ENCODE measurements around the gene ZSWIM6. TPM values are rescaled to one million over a fixed set of nuclear protein-coding genes. Genes with fewer than 3 reads are reported as not detected.

ZSWIM6 gene
- total RNA-seq, 2 experiments from 2014 or later = 4.4 TPM

- TF ChIP-seq, protein P1, sequence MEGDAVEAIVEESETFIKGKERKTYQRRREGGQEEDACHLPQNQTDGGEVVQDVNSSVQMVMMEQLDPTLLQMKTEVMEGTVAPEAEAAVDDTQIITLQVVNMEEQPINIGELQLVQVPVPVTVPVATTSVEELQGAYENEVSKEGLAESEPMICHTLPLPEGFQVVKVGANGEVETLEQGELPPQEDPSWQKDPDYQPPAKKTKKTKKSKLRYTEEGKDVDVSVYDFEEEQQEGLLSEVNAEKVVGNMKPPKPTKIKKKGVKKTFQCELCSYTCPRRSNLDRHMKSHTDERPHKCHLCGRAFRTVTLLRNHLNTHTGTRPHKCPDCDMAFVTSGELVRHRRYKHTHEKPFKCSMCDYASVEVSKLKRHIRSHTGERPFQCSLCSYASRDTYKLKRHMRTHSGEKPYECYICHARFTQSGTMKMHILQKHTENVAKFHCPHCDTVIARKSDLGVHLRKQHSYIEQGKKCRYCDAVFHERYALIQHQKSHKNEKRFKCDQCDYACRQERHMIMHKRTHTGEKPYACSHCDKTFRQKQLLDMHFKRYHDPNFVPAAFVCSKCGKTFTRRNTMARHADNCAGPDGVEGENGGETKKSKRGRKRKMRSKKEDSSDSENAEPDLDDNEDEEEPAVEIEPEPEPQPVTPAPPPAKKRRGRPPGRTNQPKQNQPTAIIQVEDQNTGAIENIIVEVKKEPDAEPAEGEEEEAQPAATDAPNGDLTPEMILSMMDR (IDR thresholded peaks at IDR 0.05) = no peak
- intact Hi-C loops (cut with micrococcal nuclease) = no loop called here
- peaks cover 3% of the 10 kb centered on the region for H3K27me3 Mint-ChIP-seq
- H3K9me3 Mint-ChIP-seq = no peaks in the 10 kb centered on the region
- H3K4me1 Mint-ChIP-seq (ENCODE audit: low read depth) = no peaks in the 10 kb centered on the region
- no peak overlapping the region for H3K27ac Mint-ChIP-seq
- DNase-seq (no peak), ATAC-seq (no peak)
- H3K4me3 Mint-ChIP-seq = no peak overlapping the region
- H3K36me3 Mint-ChIP-seq (ENCODE audit: low read depth) = no peaks in the 10 kb centered on the region
- ChIA-PET CTCF (no interaction called here), POLR2A (no interaction called here)
These were observed 219.7 kb downstream of the ZSWIM6 start for GRCh38 chr5:61551637-61552313.

DNA sequence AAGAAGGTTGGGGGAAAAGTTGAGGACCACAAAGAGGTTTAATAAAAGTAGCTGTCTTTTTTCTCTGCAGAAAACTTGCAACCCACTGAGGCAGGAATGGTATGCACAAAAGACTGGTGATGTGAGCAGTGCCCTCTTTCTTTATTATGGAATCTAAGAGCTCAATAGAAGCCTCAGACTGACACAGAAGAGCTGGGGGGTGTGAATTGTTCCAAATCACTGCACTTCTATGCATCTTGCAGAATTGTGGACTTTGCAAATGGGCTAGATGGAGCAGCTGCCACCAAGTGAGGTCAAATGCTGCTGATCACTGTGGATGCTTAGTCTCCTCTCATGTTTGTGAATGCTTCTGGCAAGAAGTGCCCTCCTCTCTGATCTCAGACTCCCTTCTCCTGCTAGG, 227.1 kb downstream of the ZSWIM6 start:
- DNase-seq = no peak
- intact Hi-C loops (cut with micrococcal nuclease) = no loop called here
- TF ChIP-seq, protein P1 (IDR thresholded peaks at IDR 0.05) = no peak
- Mint-ChIP-seq H3K4me3 (no peak overlapping the region), H3K9me3 (no peaks in the 10 kb centered on the region), H3K27me3 (peaks cover 6% of the 10 kb centered on the region), H3K36me3 (ENCODE audit: low read depth) (no peaks in the 10 kb centered on the region), H3K27ac (no peak overlapping the region), H3K4me1 (ENCODE audit: low read depth) (no peaks in the 10 kb centered on the region)
- POLR2A ChIA-PET = no interaction called here
- CTCF ChIA-PET = no interaction called here
- no peak for ATAC-seq

- no peak for ATAC-seq
These were observed 227.7 kb downstream of the ZSWIM6 start for GRCh38 chr5:61559722-61560121.

GRCh38 chr5:61563401-61563800, 231.3 kb downstream of the ZSWIM6 start:
- TF ChIP-seq, protein P1 (IDR thresholded peaks at IDR 0.05) = no peak
- ChIA-PET CTCF (no interaction called here), POLR2A (no interaction called here)
- ATAC-seq = no peak
- H3K9me3 Mint-ChIP-seq = no peaks in the 10 kb centered on the region
- H3K4me3 Mint-ChIP-seq = no peak overlapping the region
- no peaks in the 10 kb centered on the region for H3K4me1 Mint-ChIP-seq (ENCODE audit: low read depth)
- H3K36me3 Mint-ChIP-seq (ENCODE audit: low read depth) = no peaks in the 10 kb centered on the region
- no peak for DNase-seq
- H3K27ac Mint-ChIP-seq = no peak overlapping the region
- intact Hi-C loops (cut with micrococcal nuclease) = no loop called here
- no peaks in the 10 kb centered on the region for H3K27me3 Mint-ChIP-seq

More at GRCh38 chr5:61559722-61560121, 227.7 kb downstream of the ZSWIM6 start:
- DNase-seq = no peak
- no peaks in the 10 kb centered on the region for H3K9me3 Mint-ChIP-seq
- no peak overlapping the region for H3K4me3 Mint-ChIP-seq
- TF ChIP-seq, protein P1 (IDR thresholded peaks at IDR 0.05) = no peak
- ChIA-PET CTCF (no interaction called here), POLR2A (no interaction called here)
- peaks cover 6% of the 10 kb centered on the region for H3K27me3 Mint-ChIP-seq
- H3K36me3 Mint-ChIP-seq (ENCODE audit: low read depth) = no peaks in the 10 kb centered on the region
- no peaks in the 10 kb centered on the region for H3K4me1 Mint-ChIP-seq (ENCODE audit: low read depth)
- intact Hi-C loops (cut with micrococcal nuclease) = no loop called here
- no peak overlapping the region for H3K27ac Mint-ChIP-seq

DNA sequence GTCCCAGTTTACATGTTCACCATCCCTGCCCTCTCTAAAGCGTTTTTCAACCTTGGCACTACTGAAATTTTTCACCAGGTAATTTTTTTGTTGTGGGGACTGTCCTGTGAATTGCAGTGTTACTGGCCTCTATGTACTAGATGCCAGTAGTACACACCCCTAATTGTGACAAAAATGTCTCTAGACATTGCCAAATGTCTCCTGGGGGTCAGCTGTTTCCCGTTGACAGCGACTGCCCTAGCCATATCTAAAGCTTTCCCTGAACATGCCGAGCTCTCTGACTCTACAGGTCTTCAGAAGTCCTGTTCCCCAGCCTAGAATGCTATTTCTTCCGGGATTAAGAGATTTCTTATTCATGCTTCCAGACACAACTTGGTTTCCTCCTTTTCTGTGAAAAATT, 235.3 kb downstream of the ZSWIM6 start:
- no peak overlapping the region for H3K27ac Mint-ChIP-seq
- no peaks in the 10 kb centered on the region for H3K9me3 Mint-ChIP-seq
- CTCF ChIA-PET = no interaction called here
- H3K27me3 Mint-ChIP-seq = no peaks in the 10 kb centered on the region
- TF ChIP-seq, protein P1 (IDR thresholded peaks at IDR 0.05) = no peak
- ATAC-seq (no peak), DNase-seq (no peak)
- no peaks in the 10 kb centered on the region for H3K4me1 Mint-ChIP-seq (ENCODE audit: low read depth)
- POLR2A ChIA-PET = no interaction called here
- no peaks in the 10 kb centered on the region for H3K36me3 Mint-ChIP-seq (ENCODE audit: low read depth)
- intact Hi-C loops (cut with micrococcal nuclease) = no loop called here
- H3K4me3 Mint-ChIP-seq = no peak overlapping the region
